Tibial nerve (tissue), 3 donors: ENCODE data around the gene IMPA2.

ENCODE experiments used
- POLR2A ChIP-seq, 2 donors: fragments of 450-650 bp; IDR thresholded peaks; one replicate each; pipeline ENCODE4 v1.6.1; 2017; ENCODE audit warnings: antibody characterized with exemption in 2 of 2, mild to moderate bottlenecking in 2 of 2, moderate library complexity in 2 of 2
- TF ChIP-seq, protein P1 (sequence below), 5 experiments: fragments of 200-600 bp in 3 of 5; fragments of 450-650 bp in 2 of 5; sonication (generic) in 3 of 5; IDR thresholded peaks; one replicate each; pipeline ENCODE4 v1.5.1; 2016 to 2019; ENCODE audit warnings: antibody characterized with exemption in 5 of 5, mild to moderate bottlenecking in 3 of 5, moderate library complexity in 2 of 5

GRCh38 chr18:12034241-12035100 lies 53.2 kb downstream of the IMPA2 start:
- no peak for TF ChIP-seq POLR2A (IDR thresholded peaks at IDR 0.05)
- TF ChIP-seq, protein P1, sequence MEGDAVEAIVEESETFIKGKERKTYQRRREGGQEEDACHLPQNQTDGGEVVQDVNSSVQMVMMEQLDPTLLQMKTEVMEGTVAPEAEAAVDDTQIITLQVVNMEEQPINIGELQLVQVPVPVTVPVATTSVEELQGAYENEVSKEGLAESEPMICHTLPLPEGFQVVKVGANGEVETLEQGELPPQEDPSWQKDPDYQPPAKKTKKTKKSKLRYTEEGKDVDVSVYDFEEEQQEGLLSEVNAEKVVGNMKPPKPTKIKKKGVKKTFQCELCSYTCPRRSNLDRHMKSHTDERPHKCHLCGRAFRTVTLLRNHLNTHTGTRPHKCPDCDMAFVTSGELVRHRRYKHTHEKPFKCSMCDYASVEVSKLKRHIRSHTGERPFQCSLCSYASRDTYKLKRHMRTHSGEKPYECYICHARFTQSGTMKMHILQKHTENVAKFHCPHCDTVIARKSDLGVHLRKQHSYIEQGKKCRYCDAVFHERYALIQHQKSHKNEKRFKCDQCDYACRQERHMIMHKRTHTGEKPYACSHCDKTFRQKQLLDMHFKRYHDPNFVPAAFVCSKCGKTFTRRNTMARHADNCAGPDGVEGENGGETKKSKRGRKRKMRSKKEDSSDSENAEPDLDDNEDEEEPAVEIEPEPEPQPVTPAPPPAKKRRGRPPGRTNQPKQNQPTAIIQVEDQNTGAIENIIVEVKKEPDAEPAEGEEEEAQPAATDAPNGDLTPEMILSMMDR (IDR thresholded peaks at IDR 0.05), result no peak
